HCT116 (cell line): Measurements from ENCODE around the gene BAIAP2L2. TPM values are rescaled to one million over a fixed set of nuclear protein-coding genes. Genes with fewer than 3 reads are reported as not detected.

Source experiments
- ATAC-seq: fragments of 200-7000 bp; cut with Tn5 transposase; 2 replicates; pipeline ENCODE4 v1.9.1; 2020; ENCODE audit warnings: mild to moderate bottlenecking, moderate library complexity
- BruUV-seq: library from RNA; stranded (reverse); fragments of 400-500 nt; replicated peaks from 2 replicates; lab custom pipeline; 2021; lab: Mats Ljungman, UMichigan
- CTCF ChIA-PET: fragments of 300-600 bp; sonication (Branson Sonifier 250); formaldehyde crosslinking; loops from one replicate; lab custom pipeline; 2021; ENCODE audit warnings: antibody characterized with exemption; lab: Charles Lee
- POLR2A ChIA-PET: fragments of 300-600, 350-600 bp; sonication (Branson Sonifier 250); formaldehyde crosslinking; loops from one replicate; lab custom pipeline; 2021; ENCODE audit warnings: antibody characterized with exemption; lab: Charles Lee
- RAD21 ChIA-PET, 2 experiments: fragments of 300-600 bp; sonication (Branson Sonifier 250); formaldehyde crosslinking; loops; one replicate each; lab custom pipeline; 2023; ENCODE audit warnings: low total read pairs in 2 of 2; ENCODE audit not compliant: uncharacterized antibody in 2 of 2, unreplicated experiment in 2 of 2, low non-redundant PET in 1 of 2; lab: Charles Lee
- DNase-seq: peaks from one replicate; pipeline ENCODE4 v3.0.0-alpha.2; 2010; ENCODE audit warnings: low read depth, low spot score
- H2AFZ ChIP-seq: fragments of 200-600 bp; shearing (Covaris generic), sonication (generic); 2 replicates; pipeline ENCODE4 v1.6.1; 2017; ENCODE audit warnings: low read depth, mixed run types, mixed read lengths, antibody characterized with exemption, low read length; ENCODE audit not compliant: poor library complexity, severe bottlenecking
- H3K27ac ChIP-seq: 2 replicates; pipeline ENCODE4 v1.5.1; 2012; ENCODE audit warnings: low read depth, low read length
- H3K27me3 ChIP-seq: fragments of 200-600 bp; sonication (generic); 2 replicates; pipeline ENCODE4 v1.6.1; 2016; ENCODE audit warnings: mixed run types, low read length, mixed read lengths; ENCODE audit not compliant: insufficient read depth
- H3K36me3 ChIP-seq, 2 experiments: fragments of 200-500 bp in 1 of 2; fragments of 200-600 bp in 1 of 2; sonication (Bioruptor generic) in 1 of 2; sonication (generic) in 1 of 2; 2 replicates each; pipeline versions ENCODE4 v1.5.1 to v1.6.1; 2014 to 2016; ENCODE audit warnings: low read length in 2 of 2, inconsistent platforms in 1 of 2, mixed read lengths in 1 of 2, mixed run types in 1 of 2; ENCODE audit not compliant: insufficient read depth in 2 of 2, control insufficient read depth in 1 of 2
- H3K4me1 ChIP-seq, 2 experiments: fragments of 200-600 bp in 1 of 2; sonication (generic) in 1 of 2; 2 replicates each; pipeline versions ENCODE4 v1.5.1 to v1.6.1; 2012 to 2017; ENCODE audit warnings: low read length in 2 of 2, inconsistent platforms in 1 of 2, mild to moderate bottlenecking in 1 of 2, mixed read lengths in 1 of 2, mixed run types in 1 of 2, moderate library complexity in 1 of 2; ENCODE audit not compliant: insufficient read depth in 2 of 2, control insufficient read depth in 1 of 2
- H3K4me2 ChIP-seq: fragments of 200-600 bp; sonication (generic); 2 replicates; pipeline ENCODE4 v1.6.1; 2017; ENCODE audit warnings: mixed run types, low read length, mixed read lengths
- H3K4me3 ChIP-seq, 2 experiments: fragments of 200-600 bp in 1 of 2; sonication (generic) in 1 of 2; replicated peaks in 1 of 2; 2 replicates each; pipeline ENCODE4 v1.5.1; 2011 to 2016; ENCODE audit warnings: low read length in 2 of 2, control low read depth in 1 of 2, low read depth in 1 of 2, mild to moderate bottlenecking in 1 of 2, mixed read lengths in 1 of 2, mixed run types in 1 of 2
- H3K79me2 ChIP-seq: fragments of 200-600 bp; sonication (generic); 2 replicates; pipeline ENCODE4 v1.6.1; 2017; ENCODE audit warnings: mild to moderate bottlenecking, mixed run types, low read length, moderate library complexity, mixed read lengths; ENCODE audit not compliant: insufficient read depth
- H3K9ac ChIP-seq: fragments of 200-600 bp; sonication (generic); 2 replicates; pipeline ENCODE4 v1.6.1; 2016; ENCODE audit warnings: low read length, mixed read lengths
- H3K9me2 ChIP-seq: fragments of 200-600 bp; sonication (generic), shearing (Covaris generic); 2 replicates; pipeline ENCODE4 v1.6.1; 2017; ENCODE audit warnings: mixed run types, mild to moderate bottlenecking, moderate library complexity; ENCODE audit not compliant: insufficient read depth
- H3K9me3 ChIP-seq, 2 experiments: fragments of 200-500 bp in 1 of 2; fragments of 200-600 bp in 1 of 2; sonication (Bioruptor generic) in 1 of 2; sonication (generic) in 1 of 2; 2 replicates each; pipeline ENCODE4 v1.6.1; 2014 to 2017; ENCODE audit warnings: low read length in 2 of 2, mixed read lengths in 2 of 2, inconsistent platforms in 1 of 2, low read depth in 1 of 2, mild to moderate bottlenecking in 1 of 2, mixed run types in 1 of 2, moderate library complexity in 1 of 2; ENCODE audit not compliant: control insufficient read depth in 1 of 2, insufficient read depth in 1 of 2
- H4K20me1 ChIP-seq: fragments of 200-600 bp; sonication (generic), shearing (Covaris generic); 2 replicates; pipeline ENCODE4 v1.6.1; 2017; ENCODE audit warnings: mixed run types, mild to moderate bottlenecking, moderate library complexity; ENCODE audit not compliant: insufficient read depth
- ATF3 ChIP-seq: IDR thresholded peaks from 2 replicates; pipeline ENCODE4 v1.6.1; 2012
- CEBPB ChIP-seq: IDR thresholded peaks from 2 replicates; pipeline ENCODE4 v1.6.1; 2012; ENCODE audit warnings: low read depth
- EGR1 ChIP-seq: IDR thresholded peaks from 2 replicates; pipeline ENCODE4 v1.6.1; 2012; ENCODE audit warnings: low read depth
- EZH2 ChIP-seq: fragments of 200-600 bp; sonication (generic); IDR thresholded peaks from 2 replicates; pipeline ENCODE4 v1.6.1; 2017; ENCODE audit warnings: antibody characterized with exemption, mixed run types
- EZH2phosphoT487 ChIP-seq: fragments of 200-600 bp; IDR thresholded peaks from 2 replicates; pipeline ENCODE4 v1.6.1; 2018; ENCODE audit warnings: antibody characterized with exemption, borderline replicate concordance
- FOSL1 ChIP-seq: IDR thresholded peaks from 2 replicates; pipeline ENCODE4 v1.6.1; 2012; ENCODE audit warnings: low read depth
- JUND ChIP-seq: IDR thresholded peaks from 2 replicates; pipeline ENCODE4 v1.6.1; 2012
- MAX ChIP-seq: IDR thresholded peaks from 2 replicates; pipeline ENCODE4 v1.6.1; 2012
- POLR2A ChIP-seq: IDR thresholded peaks from 2 replicates; pipeline ENCODE4 v1.7.0; 2011; ENCODE audit warnings: borderline replicate concordance; ENCODE audit not compliant: insufficient read depth, insufficient read length; ENCODE audit errors: extremely low read depth
- TCF7L2 ChIP-seq: IDR thresholded peaks from 2 replicates; pipeline ENCODE4 v1.7.0; 2011; ENCODE audit warnings: borderline replicate concordance, inconsistent platforms; ENCODE audit not compliant: insufficient read depth, insufficient read length; ENCODE audit errors: extremely low read depth
- ZFX ChIP-seq: fragments of 450-650 bp; IDR thresholded peaks from 2 replicates; pipeline ENCODE4 v1.6.1; 2017
- intact Hi-C: fragments of 100-400 bp; cut with micrococcal nuclease; formaldehyde crosslinking; loops from 2 replicates; pipeline ENCODE4 v1.10.0; 2022
- total RNA-seq: library from RNA; stranded (reverse); gene quantifications from one replicate; pipeline ENCODE4 v1.2.1, GENCODE V29; 2021; ENCODE audit not compliant: unreplicated experiment

BAIAP2L2 gene
- total RNA-seq, 1 experiment from 2014 or later: 1.0 TPM

- Histone ChIP-seq H4K20me1 (no peaks in the 10 kb centered on the region), H3K9me2 (no peaks in the 10 kb centered on the region), H3K4me2 (no peak overlapping the region)
- intact Hi-C loops: no loop called here
- TF ChIP-seq MAX (no peak), ATF3 (no peak), POLR2A (no peak), JUND (no peak), ZFX (no peak), CEBPB (no peak), TCF7L2 (no peak), EZH2phosphoT487 (no peak), FOSL1 (no peak), EGR1 (no peak), EZH2 (no peak)
- TF ChIP-seq, all 23 proteins: peak for 0
- Histone ChIP-seq H3K36me3 (no peaks in the 10 kb centered on the region), H3K79me2 (no peaks in the 10 kb centered on the region), H3K4me1 (peaks cover 0 to 3% of the 10 kb centered on the region in 2 experiments; a peak in 1 of 4 replicates), H3K27me3 (no peaks in the 10 kb centered on the region), H3K9me3 (no peaks in the 10 kb centered on the region), H3K9ac (no peak overlapping the region), H2AFZ (no peak overlapping the region), H3K4me3 (no peak overlapping the region), H3K27ac (no peak overlapping the region)
- no TSS peak for BruUV-seq
- ChIA-PET RAD21 (no interaction called here), CTCF (no interaction called here), POLR2A (no interaction called here)
- ATAC-seq: no peak
- DNase-seq: no peak
Measured at GRCh38 chr22:38041760-38042487, 68.6 kb downstream of the BAIAP2L2 start.
